Measurements from ENCODE around the gene RNF115.

RNF115 gene

DNA sequence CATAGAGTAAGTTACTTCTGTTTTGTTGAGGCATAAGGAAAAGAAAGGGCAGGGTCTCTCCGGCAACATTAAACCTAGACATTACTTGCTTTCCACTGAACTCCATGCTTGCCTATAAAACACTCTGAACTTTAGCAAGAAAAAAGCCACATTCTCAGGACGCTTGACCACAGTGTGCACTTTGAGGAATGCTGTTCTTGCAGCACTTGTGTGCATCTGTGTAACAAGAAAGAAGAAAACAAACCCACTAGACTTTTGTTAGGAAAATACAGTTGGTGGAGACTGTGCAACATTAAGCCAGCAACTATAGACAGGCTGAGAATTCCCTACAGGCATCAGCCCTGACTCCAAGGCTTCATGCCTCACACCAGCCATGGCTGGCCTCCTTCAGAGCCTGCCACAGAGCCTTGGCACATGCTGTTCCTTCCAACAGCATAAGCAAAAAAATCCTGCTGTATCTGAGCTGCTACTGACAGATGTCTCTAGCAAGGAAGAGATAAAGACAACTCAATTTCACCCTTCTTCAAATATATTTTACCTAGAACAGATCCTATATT, 122.5 kb downstream of the RNF115 start:
- no peak for DNase-seq (ENCODE audit: low spot score)

DNA sequence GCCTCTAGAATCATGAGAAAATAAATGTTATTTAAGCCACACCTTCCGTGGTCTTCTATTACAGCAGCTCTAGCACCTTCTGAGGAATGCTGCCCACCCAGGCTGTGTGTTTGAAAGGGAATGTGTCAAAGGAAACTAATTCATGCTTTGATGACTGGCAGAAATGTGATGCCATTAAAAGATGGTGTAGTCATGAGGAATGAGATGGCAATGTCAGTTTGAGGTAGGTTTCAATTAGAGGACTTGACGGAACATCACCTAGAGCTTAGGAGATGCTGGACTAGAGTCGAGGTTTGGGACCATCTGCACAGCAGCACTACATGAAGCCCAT, 127.3 kb downstream of the RNF115 start:
- no peak for DNase-seq (ENCODE audit: low spot score)

- DNase-seq (ENCODE audit: low spot score) = no peak
Measured at GRCh38 chr1:145695821-145696629, 127.9 kb downstream of the RNF115 start.

- DNase-seq (ENCODE audit: low spot score) = no peak
Measured at GRCh38 chr1:145692785-145693443, 131.0 kb downstream of the RNF115 start.

GRCh38 chr1:145690587-145691558, 133.0 kb downstream of the RNF115 start:
- no peak for DNase-seq (ENCODE audit: low spot score)

GRCh38 chr1:145689922-145690321, 134.0 kb downstream of the RNF115 start:
- DNase-seq (ENCODE audit: low spot score) = no peak

DNA sequence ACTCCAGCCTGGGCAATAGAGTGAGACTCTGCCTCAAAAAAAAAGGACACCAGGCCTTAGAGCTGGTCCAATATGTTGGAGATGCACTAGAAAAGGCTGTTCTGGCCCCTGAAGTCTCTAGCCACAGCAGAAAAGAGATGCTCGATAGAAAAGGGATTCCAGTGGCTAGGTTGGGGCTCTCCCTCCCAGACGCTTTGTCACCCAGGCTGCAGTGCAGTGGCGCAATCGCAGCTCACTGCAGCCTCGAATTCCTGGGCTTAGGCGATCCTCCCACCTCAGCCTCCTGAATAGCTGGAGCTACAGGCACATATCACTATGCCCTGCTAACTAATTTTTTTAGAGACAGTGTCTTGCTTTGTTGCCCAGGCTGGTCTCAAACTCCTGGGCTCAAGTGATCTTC, 135.0 kb downstream of the RNF115 start:
- DNase-seq (ENCODE audit: low spot score) = no peak

Measured in HuH-7 (cell line).